ENCODE data around the gene CAMTA1. TPM values are rescaled to one million over a fixed set of nuclear protein-coding genes. Genes with fewer than 3 reads are reported as not detected.

The CAMTA1 gene
- total RNA-seq, 1 experiment from 2014 or later = 60.0 TPM

GRCh38 chr1:6954591-6954990 is 169.3 kb downstream of the CAMTA1 start:
- no peaks in the 10 kb centered on the region; the same call in 1 of the 2 replicates for H3K27me3 ChIP-seq (replicated peaks; ENCODE audit: control insufficient read depth, insufficient read depth, low read length)
- no peaks in the 10 kb centered on the region for H3K4me1 Mint-ChIP-seq (ENCODE audit: low read depth, unreplicated experiment)
- POLR2A ChIA-PET = no interaction called here
- intact Hi-C loops (cut with micrococcal nuclease; ENCODE audit: unreplicated experiment) = no loop called here
- H3K9me3 ChIP-seq = no peaks in the 10 kb centered on the region
- H3K36me3 ChIP-seq (ENCODE audit: control insufficient read depth, insufficient read depth, low read length) = no peaks in the 10 kb centered on the region
- no peak for TF ChIP-seq CTCF (IDR thresholded peaks at IDR 0.05; ENCODE audit: insufficient read depth in 1 of 2, low read depth in 1 of 2, low read length in 1 of 2, severe bottlenecking in 1 of 2, unreplicated experiment in 1 of 2)
- no peak for DNase-seq
- H3K27ac Mint-ChIP-seq (ENCODE audit: unreplicated experiment) = no peak overlapping the region
- CTCF ChIA-PET = no interaction called here
- no peak overlapping the region for H3K4me3 ChIP-seq (ENCODE audit: low read depth, low read length)
- H3K4me1 ChIP-seq = no peaks in the 10 kb centered on the region
- no TSS peak for BruUV-seq (replicated peaks)
- no peak overlapping the region for H3K4me3 Mint-ChIP-seq (ENCODE audit: unreplicated experiment)
- no peaks in the 10 kb centered on the region for H3K9me3 Mint-ChIP-seq (ENCODE audit: unreplicated experiment)
- no peaks in the 10 kb centered on the region for H3K36me3 Mint-ChIP-seq (ENCODE audit: insufficient read depth, unreplicated experiment)
- H3K27me3 Mint-ChIP-seq (ENCODE audit: insufficient read depth, unreplicated experiment) = peaks cover 6% of the 10 kb centered on the region

GRCh38 chr1:6955357-6956094 is 170.3 kb downstream of the CAMTA1 start:
- TF ChIP-seq CTCF (IDR thresholded peaks at IDR 0.05; ENCODE audit: insufficient read depth in 1 of 2, low read depth in 1 of 2, low read length in 1 of 2, severe bottlenecking in 1 of 2, unreplicated experiment in 1 of 2) = no peak
- Mint-ChIP-seq H3K4me1 (ENCODE audit: low read depth, unreplicated experiment) (no peaks in the 10 kb centered on the region), H3K27me3 (ENCODE audit: insufficient read depth, unreplicated experiment) (peaks cover 6% of the 10 kb centered on the region), H3K9me3 (ENCODE audit: unreplicated experiment) (no peaks in the 10 kb centered on the region), H3K36me3 (ENCODE audit: insufficient read depth, unreplicated experiment) (no peaks in the 10 kb centered on the region), H3K4me3 (ENCODE audit: unreplicated experiment) (no peak overlapping the region), H3K27ac (ENCODE audit: unreplicated experiment) (no peak overlapping the region)
- H3K9me3 ChIP-seq = no peaks in the 10 kb centered on the region
- DNase-seq = no peak
- H3K27me3 ChIP-seq (replicated peaks; ENCODE audit: control insufficient read depth, insufficient read depth, low read length) = no peaks in the 10 kb centered on the region; the same call in 1 of the 2 replicates
- intact Hi-C loops (cut with micrococcal nuclease; ENCODE audit: unreplicated experiment) = no loop called here
- H3K36me3 ChIP-seq (ENCODE audit: control insufficient read depth, insufficient read depth, low read length) = no peaks in the 10 kb centered on the region
- POLR2A ChIA-PET = no interaction called here
- no peaks in the 10 kb centered on the region for H3K4me1 ChIP-seq
- no peak overlapping the region for H3K4me3 ChIP-seq (ENCODE audit: low read depth, low read length)
- BruUV-seq (replicated peaks) = no TSS peak
- CTCF ChIA-PET = no interaction called here

- no peaks in the 10 kb centered on the region for H3K36me3 ChIP-seq (ENCODE audit: control insufficient read depth, insufficient read depth, low read length)
- no peaks in the 10 kb centered on the region; the same call in 1 of the 2 replicates for H3K27me3 ChIP-seq (replicated peaks; ENCODE audit: control insufficient read depth, insufficient read depth, low read length)
- intact Hi-C loops (cut with micrococcal nuclease; ENCODE audit: unreplicated experiment) = no loop called here
- H3K4me3 ChIP-seq (ENCODE audit: low read depth, low read length) = no peak overlapping the region
- no peak for TF ChIP-seq CTCF (IDR thresholded peaks at IDR 0.05; ENCODE audit: insufficient read depth in 1 of 2, low read depth in 1 of 2, low read length in 1 of 2, severe bottlenecking in 1 of 2, unreplicated experiment in 1 of 2)
- POLR2A ChIA-PET = no interaction called here
- Mint-ChIP-seq H3K27ac (ENCODE audit: unreplicated experiment) (no peak overlapping the region), H3K9me3 (ENCODE audit: unreplicated experiment) (no peaks in the 10 kb centered on the region), H3K27me3 (ENCODE audit: insufficient read depth, unreplicated experiment) (peaks cover 6% of the 10 kb centered on the region), H3K4me1 (ENCODE audit: low read depth, unreplicated experiment) (no peaks in the 10 kb centered on the region), H3K36me3 (ENCODE audit: insufficient read depth, unreplicated experiment) (no peaks in the 10 kb centered on the region), H3K4me3 (ENCODE audit: unreplicated experiment) (no peak overlapping the region)
- no peaks in the 10 kb centered on the region for H3K4me1 ChIP-seq
- CTCF ChIA-PET = no interaction called here
- no peak for DNase-seq
- no TSS peak for BruUV-seq (replicated peaks)
- H3K9me3 ChIP-seq = no peaks in the 10 kb centered on the region
Observed at GRCh38 chr1:6956488-6957159, 171.4 kb downstream of the CAMTA1 start.
